Stimulated activated CD8-positive, alpha-beta memory T cell treated with anti-CD3 and anti-CD28 coated beads, Interleukin-15, amount 100 ng/mL, for 48 hours (primary cell): ENCODE measurements around the gene ECI1.
"Not testable (repeated sequence)": the region's sequence is repeated elsewhere in the genome, so short reads cannot be mapped to it uniquely, and the experiment has no call there.

Source experiments
- DNase-seq, 2 donors: peaks; one replicate each; pipeline ENCODE4 v3.0.0-alpha.2; 2020; ENCODE audit warnings: low read depth in 2 of 2

The ECI1 gene

GRCh38 chr16:2211923-2212347, 39.5 kb downstream of the ECI1 start:
- DNase-seq = no peak

DNA sequence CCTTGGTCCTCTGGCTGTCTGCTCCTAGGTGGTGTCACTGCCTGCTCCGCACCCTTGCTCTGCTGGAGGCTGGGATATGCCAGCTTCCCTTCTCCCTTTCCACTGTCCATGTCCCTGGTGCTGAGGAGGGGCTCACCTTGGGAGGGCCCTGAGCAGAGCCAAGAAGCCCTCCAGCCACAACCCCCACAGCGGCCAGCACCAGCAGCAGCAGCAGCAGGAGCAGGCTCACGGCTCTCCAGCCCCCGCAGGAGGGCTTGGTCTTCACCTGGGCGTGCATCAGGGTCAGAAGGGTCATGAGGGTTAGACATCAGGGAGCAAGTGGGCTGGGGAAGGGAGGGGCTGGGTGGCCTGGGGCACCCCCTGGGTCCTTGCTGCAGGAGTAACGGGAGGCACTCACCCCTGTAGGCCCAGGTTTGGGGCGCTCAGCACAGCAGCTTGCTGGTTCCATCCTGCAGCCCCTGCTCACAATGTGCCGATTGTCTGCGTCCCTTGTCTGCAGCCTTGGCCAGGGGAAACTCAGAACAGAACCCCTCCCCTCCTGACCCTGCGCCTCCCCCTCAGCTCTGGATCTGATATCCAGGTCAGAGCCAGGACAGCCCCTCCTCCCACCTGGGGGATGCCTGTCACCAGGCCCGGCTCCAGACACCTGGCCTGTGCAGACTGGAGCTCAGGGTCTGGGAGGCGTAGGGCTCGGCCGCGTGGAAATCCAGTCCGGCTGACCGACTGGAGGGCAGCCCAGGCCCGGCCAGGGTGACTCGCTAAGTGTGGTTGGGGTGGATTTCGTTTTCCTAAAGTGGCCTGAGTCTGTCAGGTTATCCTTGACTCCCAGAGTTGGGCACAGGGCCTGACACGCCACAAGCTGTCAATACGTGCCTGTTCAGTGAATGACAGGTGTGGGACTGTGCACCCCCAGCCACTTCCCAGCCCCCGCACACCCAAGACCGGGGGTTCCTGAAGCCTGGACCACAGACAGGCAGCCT, 40.7 kb downstream of the ECI1 start, which contains the start of gene BRICD5:
TSS of gene BRICD5 (minus strand) at position 478 of the 980 bp plus-strand sequence. CDS start at position 448, 30 bp downstream.
- DNase-seq = no peak

DNA sequence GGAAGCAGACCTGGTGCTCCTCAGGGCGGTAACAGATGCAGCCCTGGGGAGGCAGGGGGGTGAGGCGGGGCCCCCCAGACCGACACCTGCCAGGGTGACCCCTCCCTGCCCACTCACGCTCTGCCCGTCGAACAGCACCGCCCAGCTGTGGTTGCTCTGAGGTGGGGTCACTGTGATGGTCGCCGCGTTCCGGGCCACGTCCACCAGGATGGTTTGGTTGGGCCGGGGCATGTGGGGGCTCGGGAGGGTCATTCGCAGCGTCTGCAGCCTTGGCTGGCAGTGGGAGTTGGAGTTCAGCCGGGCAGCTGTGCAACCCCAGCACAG, 41.4 kb downstream of the ECI1 start:
- no peak for DNase-seq

DNA sequence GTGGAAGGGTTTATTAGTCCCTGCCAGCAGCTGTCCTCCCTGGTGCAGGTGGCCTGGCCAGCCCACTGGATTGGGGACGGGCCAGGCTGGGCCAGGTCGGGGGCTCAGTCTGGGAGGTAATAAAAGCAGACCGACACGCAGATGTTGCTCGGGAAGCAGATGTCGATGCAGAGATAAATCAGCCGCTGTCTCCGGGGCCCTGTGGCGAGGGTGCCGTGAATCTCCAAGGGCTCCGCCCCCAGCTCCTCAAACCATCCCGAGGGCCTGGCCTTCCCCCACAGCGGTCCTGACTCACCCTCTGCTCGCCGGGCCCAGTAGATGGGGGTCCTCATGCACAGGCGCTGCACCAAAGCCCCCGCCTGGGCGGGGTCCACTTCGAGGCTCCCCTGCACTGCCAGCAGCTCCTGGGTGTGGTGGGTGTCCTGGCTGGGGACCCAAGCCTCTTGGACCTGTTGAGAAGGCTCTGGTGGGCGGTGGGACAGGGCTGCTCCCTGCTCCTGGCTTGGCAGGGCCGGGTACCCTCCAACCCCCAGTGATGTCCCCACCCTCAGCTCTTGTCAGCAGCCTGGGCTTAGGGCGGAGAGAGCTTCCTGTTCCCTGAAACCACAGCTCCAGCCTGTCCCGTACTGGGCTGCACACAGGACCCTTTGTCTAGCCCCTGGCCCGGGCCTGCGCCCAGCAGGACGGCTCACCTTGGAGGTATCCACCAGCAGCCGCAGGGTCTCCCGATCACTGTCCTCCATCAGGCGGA, 42.0 kb downstream of the ECI1 start:
- no peak for DNase-seq

DNA sequence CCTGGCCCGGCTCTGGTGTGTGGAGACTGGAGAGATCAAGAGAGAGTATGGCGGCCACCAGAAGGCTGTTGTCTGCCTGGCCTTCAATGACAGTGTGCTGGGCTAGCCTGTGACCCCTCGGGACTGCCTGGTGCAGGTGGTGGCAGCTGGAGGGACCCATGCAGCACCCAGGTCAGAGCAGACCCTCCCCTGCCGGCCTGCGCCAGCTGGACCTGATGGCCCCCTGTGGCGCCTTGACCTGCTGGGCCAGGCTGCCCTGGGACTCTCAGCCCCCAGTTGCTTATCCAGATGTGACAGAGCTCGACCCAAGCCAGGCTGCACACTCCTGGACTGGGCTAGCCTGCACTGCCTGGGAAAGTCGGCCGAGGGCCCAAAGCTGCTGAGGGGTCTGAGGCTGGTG, 42.6 kb downstream of the ECI1 start:
- no peak for DNase-seq

DNA sequence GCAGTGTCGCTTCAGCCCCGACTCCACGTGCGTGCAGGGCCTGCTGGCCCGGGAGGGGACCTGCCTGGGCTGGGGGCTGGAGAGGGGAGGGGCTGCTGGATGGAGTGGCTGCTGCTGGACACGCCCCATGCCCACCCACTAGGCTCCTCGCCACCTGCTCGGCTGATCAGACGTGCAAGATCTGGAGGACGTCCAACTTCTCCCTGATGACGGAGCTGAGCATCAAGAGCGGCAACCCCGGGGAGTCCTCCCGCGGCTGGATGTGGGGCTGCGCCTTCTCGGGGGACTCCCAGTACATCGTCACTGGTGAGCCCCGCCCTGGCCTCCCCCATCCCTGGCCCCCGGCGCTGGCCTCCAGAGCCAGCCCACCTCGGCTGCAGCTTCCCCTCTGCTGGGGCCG, 43.1 kb downstream of the ECI1 start:
- DNase-seq = no peak

DNA sequence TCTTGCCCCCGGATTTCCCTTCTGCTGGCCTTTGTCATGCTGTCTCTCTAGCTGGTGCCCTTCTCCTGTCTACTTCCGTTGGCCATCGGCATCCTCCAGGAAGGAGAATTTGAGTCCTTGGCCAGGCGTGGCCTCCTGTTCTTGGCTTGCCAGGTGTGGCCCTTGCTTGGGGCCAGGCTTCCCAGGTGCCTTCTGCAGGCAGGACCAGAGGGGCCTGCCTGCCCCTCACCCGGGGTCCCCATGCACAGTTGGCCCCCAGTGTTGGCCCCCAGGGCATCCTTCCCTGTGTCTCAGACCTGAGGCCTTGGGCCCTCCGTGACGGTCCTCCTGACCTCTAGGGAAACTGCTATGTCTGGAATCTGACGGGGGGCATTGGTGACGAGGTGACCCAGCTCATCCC, 43.5 kb downstream of the ECI1 start:
- DNase-seq = no peak

DNA sequence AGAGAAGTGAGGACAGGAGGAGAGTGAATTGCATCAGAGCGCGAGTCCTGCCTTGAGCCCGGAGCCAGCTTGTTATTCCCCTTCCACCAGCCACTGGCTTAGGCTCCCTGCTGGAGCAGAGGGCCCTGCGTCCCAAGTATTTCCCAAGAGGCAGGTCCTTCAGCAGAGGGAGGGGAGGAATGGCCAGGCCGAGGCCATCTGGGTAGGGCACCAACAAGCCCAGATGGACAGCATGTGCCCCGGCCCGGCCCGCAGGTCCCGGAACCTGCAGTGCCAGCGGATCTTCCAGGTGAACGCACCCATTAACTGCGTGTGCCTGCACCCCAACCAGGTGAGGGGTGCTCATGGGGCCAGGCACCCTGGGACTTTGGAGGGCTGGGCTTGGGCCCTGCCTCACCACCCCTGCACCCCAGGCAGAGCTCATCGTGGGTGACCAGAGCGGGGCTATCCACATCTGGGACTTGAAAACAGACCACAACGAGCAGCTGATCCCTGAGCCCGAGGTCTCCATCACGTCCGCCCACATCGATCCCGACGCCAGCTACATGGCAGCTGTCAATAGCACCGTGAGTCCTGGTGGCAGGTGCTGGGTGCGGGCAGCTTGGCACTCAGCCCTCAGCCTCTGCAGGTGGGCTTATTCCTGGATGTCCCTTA, 44.5 kb downstream of the ECI1 start:
- no peak for DNase-seq

- no peak for DNase-seq
Measured at GRCh38 chr16:2206420-2206779, 45.0 kb downstream of the ECI1 start.

- no peak for DNase-seq
Measured at GRCh38 chr16:2205967-2206313, 45.4 kb downstream of the ECI1 start.

- DNase-seq = peak; percentile 79 to 84
Measured at GRCh38 chr16:2205104-2205966, 46.1 kb downstream of the ECI1 start, which contains the start of gene MLST8. MLST8 (plus strand) TSS chr16:2205454; CDS start chr16:2206086, 632 bp downstream.

DNA sequence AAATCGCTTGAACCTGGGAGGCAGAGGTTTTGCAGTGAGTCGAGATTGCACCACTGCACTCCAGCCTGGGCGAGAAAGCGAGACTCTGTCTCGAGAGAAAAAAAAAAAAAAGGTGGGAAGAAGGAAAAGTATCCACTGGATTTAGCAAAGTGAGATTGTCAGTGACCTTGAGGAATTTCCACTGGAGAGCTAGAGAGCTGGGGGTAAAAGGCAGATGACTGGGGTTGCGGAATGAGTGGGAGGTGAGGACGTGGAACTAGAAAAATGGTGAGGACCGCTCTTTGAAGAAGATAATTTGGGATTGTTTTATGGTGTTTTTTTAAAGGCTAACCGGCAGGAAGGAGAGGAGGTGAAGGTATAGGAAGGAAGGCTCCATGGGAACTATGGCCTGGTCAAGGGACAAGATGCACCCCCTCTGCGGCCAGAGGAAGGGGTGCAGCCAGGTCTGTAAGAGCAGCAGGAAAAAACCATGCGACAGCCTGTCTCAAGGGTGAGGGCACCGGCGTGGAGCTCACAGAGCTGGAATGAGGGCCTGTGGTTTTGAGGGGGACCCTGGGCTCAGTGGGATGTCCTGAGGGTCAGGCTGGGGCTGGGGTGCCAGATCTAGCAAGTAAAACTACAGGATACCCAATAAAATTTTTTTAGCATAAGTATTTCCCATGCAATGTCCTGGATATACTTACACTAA, 46.8 kb downstream of the ECI1 start:
- DNase-seq = no peak

GRCh38 chr16:2203119-2203688, 48.2 kb downstream of the ECI1 start:
- DNase-seq = not testable (repeated sequence)

GRCh38 chr16:2200313-2200712, 51.1 kb downstream of the ECI1 start:
- DNase-seq = no peak

DNA sequence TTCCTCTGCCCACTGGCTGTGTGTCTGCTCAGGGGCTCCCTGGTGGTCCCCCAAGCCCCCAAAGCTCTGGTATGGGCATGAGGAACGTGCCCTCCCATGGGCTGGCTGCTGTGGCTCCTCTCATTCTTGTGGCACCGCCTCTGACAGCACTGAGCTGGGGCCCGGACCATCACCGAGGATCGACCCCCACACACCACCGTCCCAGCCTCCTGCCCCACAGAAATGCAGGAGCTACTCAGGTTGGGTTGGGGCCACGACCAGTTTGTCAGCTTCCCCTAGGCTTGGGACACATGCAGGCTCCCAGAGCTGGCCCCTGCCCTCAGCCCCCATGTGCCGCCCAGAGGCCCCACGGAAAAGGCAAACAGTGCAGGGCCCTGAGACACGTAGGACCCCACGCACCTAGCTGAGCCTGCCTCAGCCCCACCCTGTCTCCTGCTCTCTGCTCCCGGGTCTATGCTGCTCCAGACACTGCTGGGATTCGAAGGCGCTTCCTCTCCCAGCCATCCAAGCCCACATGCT, 51.7 kb downstream of the ECI1 start:
- DNase-seq = no peak

DNA sequence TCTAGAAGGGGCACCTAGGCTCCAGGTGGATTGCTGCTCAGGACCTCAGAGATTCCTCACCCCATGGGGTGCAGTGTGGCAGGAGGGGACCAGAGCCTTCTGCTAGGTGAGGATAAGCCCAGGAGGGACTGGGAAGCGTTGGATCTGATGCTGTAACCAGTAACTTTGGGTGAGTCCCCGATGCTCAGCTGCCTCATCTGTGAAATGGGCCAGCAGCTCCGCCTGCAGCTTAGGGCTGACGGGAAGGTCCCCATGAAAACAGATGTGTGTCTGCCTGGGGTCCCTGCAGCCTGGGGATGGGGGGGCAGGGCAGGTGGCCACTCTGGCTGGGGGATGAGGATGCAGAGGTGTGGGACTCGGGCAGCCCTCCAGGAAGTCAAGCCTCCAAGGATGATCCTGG, 52.3 kb downstream of the ECI1 start:
- DNase-seq = no peak

DNA sequence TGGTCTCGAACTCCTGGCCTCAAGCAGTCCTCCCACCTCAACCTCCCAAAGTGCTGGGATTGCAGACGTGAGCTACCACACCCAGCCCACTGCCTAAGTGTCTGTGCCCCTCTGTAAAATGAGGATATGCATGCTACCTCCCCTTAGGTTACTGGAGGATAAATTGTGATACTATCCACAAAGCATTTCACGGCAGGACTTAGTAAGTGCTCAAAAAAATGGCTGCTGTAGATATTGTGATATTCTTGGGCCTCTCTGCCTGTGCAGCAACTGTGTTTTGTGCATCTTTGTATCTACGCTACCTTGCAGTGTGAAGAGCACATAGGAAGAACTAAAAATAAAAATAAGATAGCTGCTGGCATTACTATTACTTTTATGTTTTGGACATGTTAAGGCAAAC, 53.1 kb downstream of the ECI1 start:
- DNase-seq = no peak

GRCh38 chr16:2197765-2198164, 53.6 kb downstream of the ECI1 start:
- DNase-seq = no peak

- no peak for DNase-seq
Measured at GRCh38 chr16:2196981-2197511, 54.3 kb downstream of the ECI1 start.
